ENCODE data around the gene CLCN7. TPM values are rescaled to one million over a fixed set of nuclear protein-coding genes. Genes with fewer than 3 reads are reported as not detected.

Gene CLCN7
- total RNA-seq, 1 donor = 161 TPM

- no peaks in the 10 kb centered on the region for H3K4me1 ChIP-seq (ENCODE audit: insufficient read depth, low read length)
- no peak overlapping the region for H3K4me2 ChIP-seq (ENCODE audit: insufficient read depth, low read length)
- no peak overlapping the region for H3K4me3 ChIP-seq (ENCODE audit: insufficient read depth, low read length)
- H3K27me3 ChIP-seq (ENCODE audit: insufficient read depth, low read length) = no peaks in the 10 kb centered on the region
- no peaks in the 10 kb centered on the region for H4K20me1 ChIP-seq (ENCODE audit: insufficient read depth, low read length)
- no peak overlapping the region for H2AFZ ChIP-seq (ENCODE audit: low read length)
- DNase-seq (ENCODE audit: insufficient read length, low spot score, missing footprints) = no peak
- H3K36me3 ChIP-seq (ENCODE audit: insufficient read depth, low read length) = no peaks in the 10 kb centered on the region
- no peak overlapping the region for H3K27ac ChIP-seq (ENCODE audit: low read depth, low read length)
- TF ChIP-seq CTCF (IDR thresholded peaks at IDR 0.05; ENCODE audit: extremely low read depth, low read depth, low read length) = no peak
- no peaks in the 10 kb centered on the region for H3K9me3 ChIP-seq (ENCODE audit: low read depth, low read length)
- H3K79me2 ChIP-seq (ENCODE audit: insufficient read depth, low read length) = no peaks in the 10 kb centered on the region
Measured at GRCh38 chr16:1519831-1520230, 45.0 kb upstream of the CLCN7 start.

DNA sequence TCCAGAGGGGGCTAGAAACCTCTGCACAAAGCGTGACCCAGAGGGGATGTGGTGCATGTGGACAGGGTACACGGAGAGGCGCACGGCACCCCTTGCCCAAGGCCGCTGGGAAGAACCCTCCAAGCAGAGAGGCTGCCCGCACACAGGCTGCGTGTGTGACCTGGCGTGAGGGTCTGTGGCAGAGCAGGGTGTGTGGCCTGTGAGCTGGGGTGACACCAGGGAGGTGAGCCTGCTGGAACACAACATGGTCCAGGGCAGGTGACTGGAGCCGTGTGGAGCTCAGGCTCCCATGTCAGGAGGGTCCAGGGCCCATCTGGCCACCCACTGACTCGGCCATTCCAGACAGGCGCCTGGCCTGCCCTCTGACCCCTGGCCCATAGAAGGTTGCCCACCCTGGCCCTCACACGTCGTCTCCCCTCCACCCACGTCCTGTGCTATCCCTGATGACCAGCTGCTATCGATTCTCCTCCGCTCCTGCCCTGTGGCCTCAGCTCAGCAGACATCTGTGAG lies 43.9 kb upstream of the CLCN7 start:
- H3K9me3 ChIP-seq (ENCODE audit: low read depth, low read length) = peaks cover 1% of the 10 kb centered on the region
- H3K36me3 ChIP-seq (ENCODE audit: insufficient read depth, low read length) = no peaks in the 10 kb centered on the region

GRCh38 chr16:1514507-1514906 lies 39.7 kb upstream of the CLCN7 start:
- Histone ChIP-seq H4K20me1 (ENCODE audit: insufficient read depth, low read length) (no peaks in the 10 kb centered on the region), H3K36me3 (ENCODE audit: insufficient read depth, low read length) (peaks cover 2% of the 10 kb centered on the region), H3K4me3 (ENCODE audit: insufficient read depth, low read length) (no peak overlapping the region), H3K79me2 (ENCODE audit: insufficient read depth, low read length) (no peaks in the 10 kb centered on the region), H3K4me2 (ENCODE audit: insufficient read depth, low read length) (no peak overlapping the region), H3K27ac (ENCODE audit: low read depth, low read length) (no peak overlapping the region), H2AFZ (ENCODE audit: low read length) (no peak overlapping the region), H3K27me3 (ENCODE audit: insufficient read depth, low read length) (no peaks in the 10 kb centered on the region), H3K4me1 (ENCODE audit: insufficient read depth, low read length) (no peaks in the 10 kb centered on the region), H3K9me3 (ENCODE audit: low read depth, low read length) (peaks cover 1% of the 10 kb centered on the region)
- DNase-seq (ENCODE audit: insufficient read length, low spot score, missing footprints) = no peak
- TF ChIP-seq CTCF (IDR thresholded peaks at IDR 0.05; ENCODE audit: extremely low read depth, low read depth, low read length) = no peak

More for the DNA sequence above, 43.9 kb upstream of the CLCN7 start:
- Histone ChIP-seq H3K4me1 (ENCODE audit: insufficient read depth, low read length) (no peaks in the 10 kb centered on the region), H2AFZ (ENCODE audit: low read length) (no peak overlapping the region), H4K20me1 (ENCODE audit: insufficient read depth, low read length) (no peaks in the 10 kb centered on the region), H3K4me3 (ENCODE audit: insufficient read depth, low read length) (no peak overlapping the region), H3K27ac (ENCODE audit: low read depth, low read length) (no peak overlapping the region), H3K4me2 (ENCODE audit: insufficient read depth, low read length) (no peak overlapping the region), H3K79me2 (ENCODE audit: insufficient read depth, low read length) (no peaks in the 10 kb centered on the region), H3K27me3 (ENCODE audit: insufficient read depth, low read length) (no peaks in the 10 kb centered on the region)
- no peak for DNase-seq (ENCODE audit: insufficient read length, low spot score, missing footprints)
- TF ChIP-seq CTCF (IDR thresholded peaks at IDR 0.05; ENCODE audit: extremely low read depth, low read depth, low read length) = no peak

- no peak for DNase-seq (ENCODE audit: insufficient read length, low spot score, missing footprints)
- Histone ChIP-seq H3K27ac (ENCODE audit: low read depth, low read length) (no peak overlapping the region), H3K27me3 (ENCODE audit: insufficient read depth, low read length) (no peaks in the 10 kb centered on the region), H3K9me3 (ENCODE audit: low read depth, low read length) (peaks cover 1% of the 10 kb centered on the region), H3K36me3 (ENCODE audit: insufficient read depth, low read length) (peaks cover 2% of the 10 kb centered on the region), H3K4me1 (ENCODE audit: insufficient read depth, low read length) (no peaks in the 10 kb centered on the region), H2AFZ (ENCODE audit: low read length) (no peak overlapping the region), H4K20me1 (ENCODE audit: insufficient read depth, low read length) (no peaks in the 10 kb centered on the region), H3K4me3 (ENCODE audit: insufficient read depth, low read length) (no peak overlapping the region), H3K4me2 (ENCODE audit: insufficient read depth, low read length) (no peak overlapping the region), H3K79me2 (ENCODE audit: insufficient read depth, low read length) (no peaks in the 10 kb centered on the region)
- TF ChIP-seq CTCF (IDR thresholded peaks at IDR 0.05; ENCODE audit: extremely low read depth, low read depth, low read length) = no peak
Measured at GRCh38 chr16:1512774-1513173, 37.9 kb upstream of the CLCN7 start.
